ENCODE measurements around the gene ANKRD18A. TPM values are rescaled to one million over a fixed set of nuclear protein-coding genes. Genes with fewer than 3 reads are reported as not detected.

ANKRD18A gene
- total RNA-seq, 1 experiment from 2014 or later, result 14.4 TPM

DNA sequence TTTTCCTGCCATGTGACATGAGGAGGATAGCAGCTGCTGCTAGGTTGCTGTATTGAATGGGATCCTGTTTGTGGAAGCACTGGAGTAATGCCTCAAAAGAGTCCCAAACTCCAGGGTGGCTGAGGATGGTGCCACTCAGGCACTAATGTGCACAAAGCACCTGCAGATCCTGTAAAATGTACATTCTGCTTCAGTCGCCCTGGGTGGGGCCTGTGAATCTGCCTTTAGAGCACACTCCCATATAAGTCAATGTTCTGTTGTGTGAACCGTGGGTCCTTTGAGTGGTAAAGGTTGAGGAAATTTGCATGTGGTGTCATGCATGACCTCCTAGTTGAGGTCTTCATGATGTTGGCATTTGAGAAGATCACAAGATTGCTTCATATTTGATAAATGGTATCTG, 31.6 kb upstream of the ANKRD18A start:
- no peaks in the 10 kb centered on the region for H3K23me2 ChIP-seq (ENCODE audit: insufficient read length, low read depth, low read length, poor library complexity, severe bottlenecking)

More for the DNA sequence above, 31.6 kb upstream of the ANKRD18A start:
- Mint-ChIP-seq H3K4me1 (no peaks in the 10 kb centered on the region), H3K9me3 (no peaks in the 10 kb centered on the region; a peak in 1 of 5 replicates), H3K27ac (no peak overlapping the region), H3K4me3 (no peak overlapping the region), H3K36me3 (ENCODE audit: insufficient read depth in 1 of 3, low read depth in 3 of 3) (no peaks in the 10 kb centered on the region), H3K27me3 (ENCODE audit: low read depth) (no peaks in the 10 kb centered on the region; the same call in 1 of the 2 replicates)
- TF ChIP-seq, protein P1, sequence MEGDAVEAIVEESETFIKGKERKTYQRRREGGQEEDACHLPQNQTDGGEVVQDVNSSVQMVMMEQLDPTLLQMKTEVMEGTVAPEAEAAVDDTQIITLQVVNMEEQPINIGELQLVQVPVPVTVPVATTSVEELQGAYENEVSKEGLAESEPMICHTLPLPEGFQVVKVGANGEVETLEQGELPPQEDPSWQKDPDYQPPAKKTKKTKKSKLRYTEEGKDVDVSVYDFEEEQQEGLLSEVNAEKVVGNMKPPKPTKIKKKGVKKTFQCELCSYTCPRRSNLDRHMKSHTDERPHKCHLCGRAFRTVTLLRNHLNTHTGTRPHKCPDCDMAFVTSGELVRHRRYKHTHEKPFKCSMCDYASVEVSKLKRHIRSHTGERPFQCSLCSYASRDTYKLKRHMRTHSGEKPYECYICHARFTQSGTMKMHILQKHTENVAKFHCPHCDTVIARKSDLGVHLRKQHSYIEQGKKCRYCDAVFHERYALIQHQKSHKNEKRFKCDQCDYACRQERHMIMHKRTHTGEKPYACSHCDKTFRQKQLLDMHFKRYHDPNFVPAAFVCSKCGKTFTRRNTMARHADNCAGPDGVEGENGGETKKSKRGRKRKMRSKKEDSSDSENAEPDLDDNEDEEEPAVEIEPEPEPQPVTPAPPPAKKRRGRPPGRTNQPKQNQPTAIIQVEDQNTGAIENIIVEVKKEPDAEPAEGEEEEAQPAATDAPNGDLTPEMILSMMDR (conservative IDR thresholded peaks at IDR 0.05), result no peak
- no peaks in the 10 kb centered on the region for H3K27me3 ChIP-seq (ENCODE audit: insufficient read depth, low read length)
- no peaks in the 10 kb centered on the region for H3K4me1 ChIP-seq (ENCODE audit: insufficient read depth, low read length)
- H4K8ac ChIP-seq (replicated peaks; ENCODE audit: insufficient read length, low read depth, low read length), result no peak overlapping the region
- H4K91ac ChIP-seq (ENCODE audit: insufficient read length, low read depth, low read length), result no peak overlapping the region
- no peaks in the 10 kb centered on the region for H3K79me1 ChIP-seq (ENCODE audit: insufficient read depth, low read depth, low read length, poor library complexity, severe bottlenecking)
- no peaks in the 10 kb centered on the region for H4K20me1 ChIP-seq (ENCODE audit: control insufficient read depth, insufficient read depth, insufficient read length)
- DNase-seq, result no peak
- H4K5ac ChIP-seq (ENCODE audit: insufficient read length, low read depth, low read length), result no peak overlapping the region
- no peak overlapping the region for H2BK12ac ChIP-seq (ENCODE audit: insufficient read length, low read depth, low read length)
- H2BK120ac ChIP-seq (ENCODE audit: low read depth, low read length, poor library complexity, severe bottlenecking), result no peak overlapping the region
- H2BK15ac ChIP-seq (ENCODE audit: low read depth, low read length), result no peak overlapping the region
- no peak overlapping the region for H2AFZ ChIP-seq (ENCODE audit: low read length)
- no peak overlapping the region for H3K27ac ChIP-seq (ENCODE audit: insufficient read length, low read depth, low read length)
- H2AK5ac ChIP-seq (ENCODE audit: insufficient read length, low read length), result no peak overlapping the region
- H2BK20ac ChIP-seq (ENCODE audit: low read depth, low read length, poor library complexity, severe bottlenecking), result no peak overlapping the region
- no peak overlapping the region for H3K14ac ChIP-seq (ENCODE audit: insufficient read depth, low read length)
- no peak overlapping the region for H3T11ph ChIP-seq (ENCODE audit: low read length)
- no peak overlapping the region for H2BK5ac ChIP-seq (ENCODE audit: insufficient read length, low read length)
- no peaks in the 10 kb centered on the region for H3K79me2 ChIP-seq (ENCODE audit: insufficient read depth, low read length)
- H3K9ac ChIP-seq (ENCODE audit: extremely low read depth, insufficient read length, low read length), result no peak overlapping the region
- H3K18ac ChIP-seq (ENCODE audit: insufficient read length, low read depth, low read length), result no peak overlapping the region
- no peaks in the 10 kb centered on the region for H3K9me3 ChIP-seq (ENCODE audit: control insufficient read depth, low read depth, low read length)
- H3K23ac ChIP-seq (ENCODE audit: insufficient read length, low read depth, low read length), result no peak overlapping the region
- no peak overlapping the region for H3K56ac ChIP-seq (ENCODE audit: insufficient read length, low read depth, low read length)
- H3K4ac ChIP-seq (ENCODE audit: low read depth, low read length), result no peak overlapping the region
- no CpG with 5 or more reads among the region's 2 CpGs for WGBS (ENCODE audit: extremely low coverage, insufficient read length, low lambda C conversion rate)
- no peak overlapping the region for H3K4me2 ChIP-seq (ENCODE audit: insufficient read depth, insufficient read length, low read length)

All from H9 (cell line).